GM12878 (cell line): Measurements from ENCODE around the gene NTPCR. TPM values are rescaled to one million over a fixed set of nuclear protein-coding genes. Genes with fewer than 3 reads are reported as not detected.
A peak's percentile ranks its signal among the peaks of the same experiment; 100 is the strongest.

ENCODE experiments used
- ATAC-seq: fragments of 200-7000 bp; cut with Tn5 transposase; 3 replicates; pipeline ENCODE4 v1.9.1; 2020; ENCODE audit warnings: mild to moderate bottlenecking, moderate library complexity
- BruUV-seq: library from RNA; stranded (reverse); fragments of 400-500 nt; replicated peaks from 2 replicates; lab custom pipeline; 2021; lab: Mats Ljungman, UMichigan
- CTCF ChIA-PET: fragments of 300-600 bp; sonication (Branson Sonifier 250); formaldehyde crosslinking; extraction: SDS; loops from one replicate; lab custom pipeline; 2021; ENCODE audit warnings: inconsistent platforms; lab: Yijun Ruan, JAX
- POLR2A ChIA-PET: fragments of 350-600 bp; formaldehyde crosslinking; extraction: SDS; loops from one replicate; lab custom pipeline; 2021; ENCODE audit warnings: inconsistent platforms; lab: Charles Lee
- RAD21 ChIA-PET: fragments of 300-600 bp; sonication (Branson Sonifier 250); formaldehyde crosslinking; loops from one replicate; lab custom pipeline; 2023; ENCODE audit warnings: antibody characterized with exemption; ENCODE audit not compliant: unreplicated experiment; lab: Charles Lee
- SMC1A ChIA-PET: fragments of 300-600 bp; sonication (Branson Sonifier 250); formaldehyde crosslinking; loops from one replicate; lab custom pipeline; 2023; ENCODE audit not compliant: unreplicated experiment, uncharacterized antibody; lab: Charles Lee
- DNase-seq: peaks from one replicate; pipeline ENCODE4 v3.0.0-alpha.2; 2011; ENCODE audit warnings: low read depth, low spot score
- FAIRE-seq: peaks from 3 replicates; lab custom pipeline; 2011; peaks lifted over from hg19 to GRCh38; lab: Jason Lieb, UNC
- H2AFZ ChIP-seq: 2 replicates; pipeline ENCODE4 v1.6.0; 2011; ENCODE audit warnings: low read depth, low read length, control low read depth; ENCODE audit not compliant: control insufficient read depth
- H3K27ac ChIP-seq: 2 replicates; pipeline ENCODE4 v1.5.1; 2011; ENCODE audit warnings: control low read depth; ENCODE audit not compliant: control insufficient read depth, insufficient read depth
- H3K27me3 ChIP-seq, 2 experiments: replicated peaks in 1 of 2; 2 replicates each; pipeline versions ENCODE4 v1.6.0 to v1.6.1; 2011; ENCODE audit warnings: low read length in 1 of 2; ENCODE audit not compliant: control insufficient read depth in 2 of 2, insufficient read depth in 2 of 2
- H3K36me3 ChIP-seq, 2 experiments: 2 replicates each; pipeline ENCODE4 v1.5.1; 2011; ENCODE audit warnings: low read length in 1 of 2; ENCODE audit not compliant: control insufficient read depth in 2 of 2, insufficient read depth in 2 of 2
- H3K4me1 ChIP-seq: 2 replicates; pipeline ENCODE4 v1.6.1; 2011; ENCODE audit warnings: mild to moderate bottlenecking, low read length, moderate library complexity, mixed read lengths; ENCODE audit not compliant: control insufficient read depth, insufficient read depth
- H3K4me2 ChIP-seq: 2 replicates; pipeline ENCODE4 v1.6.0; 2011; ENCODE audit warnings: control low read depth; ENCODE audit not compliant: control insufficient read depth, insufficient read depth
- H3K4me3 ChIP-seq: fragments of 200-600 bp; sonication (generic); 2 replicates; pipeline ENCODE4 v1.5.1; 2016
- H3K79me2 ChIP-seq: 2 replicates; pipeline ENCODE4 v1.6.0; 2011; ENCODE audit warnings: low read length; ENCODE audit not compliant: control insufficient read depth, insufficient read depth
- H3K9ac ChIP-seq: 2 replicates; pipeline ENCODE4 v1.8.0; 2011; ENCODE audit warnings: low read length, control low read depth, mixed read lengths; ENCODE audit not compliant: control insufficient read depth, insufficient read depth
- H3K9me3 ChIP-seq: replicated peaks from 3 replicates; pipeline ENCODE4 v1.5.1; 2011; ENCODE audit warnings: mild to moderate bottlenecking, low read length; ENCODE audit not compliant: control insufficient read depth, insufficient read depth
- H4K20me1 ChIP-seq: 2 replicates; pipeline ENCODE4 v1.6.0; 2011; ENCODE audit not compliant: control insufficient read depth, insufficient read depth
- ASH2L ChIP-seq: fragments of 300-600, 200-600 bp; sonication (generic); IDR thresholded peaks from 2 replicates; pipeline ENCODE4 v1.6.1; 2017; ENCODE audit warnings: low read depth, mild to moderate bottlenecking, borderline replicate concordance
- EP300 ChIP-seq, 2 experiments: fragments of 150-350 bp in 1 of 2; IDR thresholded peaks; 2 replicates each; pipeline ENCODE4 v1.6.1; 2011 to 2012; ENCODE audit warnings: low read depth in 2 of 2, low read length in 2 of 2, borderline replicate concordance in 1 of 2, improper control_type of control experiment in 1 of 2, inconsistent platforms in 1 of 2; ENCODE audit not compliant: control insufficient read depth in 1 of 2
- HCFC1 ChIP-seq: fragments of 150-350 bp; IDR thresholded peaks from 2 replicates; pipeline ENCODE4 v1.6.1; 2014; ENCODE audit warnings: low read length
- HDAC6 ChIP-seq: fragments of 200-600 bp; sonication (generic); IDR thresholded peaks from one replicate; pipeline ENCODE4 v1.8.0; 2017; ENCODE audit warnings: antibody characterized with exemption; ENCODE audit not compliant: unreplicated experiment
- IKZF2 ChIP-seq, 2 experiments: fragments of 450-650 bp; IDR thresholded peaks; 2 replicates each; pipeline ENCODE4 v1.6.1; 2017; ENCODE audit warnings: mild to moderate bottlenecking in 2 of 2, moderate library complexity in 2 of 2
- IRF5 ChIP-seq: fragments of 450-650 bp; IDR thresholded peaks from 2 replicates; pipeline ENCODE4 v1.6.1; 2017; ENCODE audit warnings: borderline replicate concordance
- KAT2A ChIP-seq: conservative IDR thresholded peaks from 2 replicates; pipeline ENCODE4 v1.6.1; 2011; ENCODE audit warnings: low read depth, low read length; ENCODE audit not compliant: control insufficient read depth
- MXI1 ChIP-seq: fragments of 150-350 bp; IDR thresholded peaks from 2 replicates; pipeline ENCODE4 v1.6.1; 2011; ENCODE audit warnings: low read depth, mild to moderate bottlenecking, inconsistent platforms, low read length, improper control_type of control experiment
- NFXL1 ChIP-seq: fragments of 450-650 bp; IDR thresholded peaks from 2 replicates; pipeline ENCODE4 v1.6.1; 2017; ENCODE audit warnings: antibody characterized with exemption, mild to moderate bottlenecking, borderline replicate concordance
- NFYA ChIP-seq: IDR thresholded peaks from 2 replicates; pipeline ENCODE4 v1.6.1; 2011; ENCODE audit warnings: low read depth, mild to moderate bottlenecking, low read length, improper control_type of control experiment, borderline replicate concordance
- PML ChIP-seq: IDR thresholded peaks from 2 replicates; pipeline ENCODE4 v1.6.1; 2012; ENCODE audit warnings: low read length, inconsistent platforms
- SKIL ChIP-seq: fragments of 450-650 bp; IDR thresholded peaks from 2 replicates; pipeline ENCODE4 v1.6.1; 2017; ENCODE audit warnings: mild to moderate bottlenecking, low read depth, inconsistent platforms; ENCODE audit not compliant: poor library complexity, severe bottlenecking
- SMAD5 ChIP-seq: IDR thresholded peaks from 2 replicates; pipeline ENCODE4 v1.6.1; 2016; ENCODE audit warnings: antibody characterized with exemption, low read depth
- STAT1 ChIP-seq: fragments of 450-650 bp; conservative IDR thresholded peaks from 2 replicates; pipeline ENCODE4 v1.6.1; 2014; ENCODE audit warnings: antibody characterized with exemption, mild to moderate bottlenecking
- TCF3 ChIP-seq: IDR thresholded peaks from 2 replicates; pipeline ENCODE4 v1.6.1; 2012; ENCODE audit warnings: low read depth, mild to moderate bottlenecking, low read length, borderline replicate concordance; ENCODE audit not compliant: insufficient read depth
- ZNF217 ChIP-seq: fragments of 450-650 bp; IDR thresholded peaks from 2 replicates; pipeline ENCODE4 v1.6.1; 2017; ENCODE audit warnings: antibody characterized with exemption, mild to moderate bottlenecking
- WGBS: methylation state at CpG from one replicate; pipeline ENCODE4 v1.1.6; 2016; ENCODE audit warnings: low lambda C conversion rate; ENCODE audit not compliant: insufficient replicate concordance, insufficient coverage; ENCODE audit errors: missing lambda C conversion rate; 5-methylcytosine and 5-hydroxymethylcytosine counted together
- in situ Hi-C: fragments of 300-500 bp; cut with MboI; formaldehyde crosslinking; loops from 9 replicates; pipeline ENCODE4 v1.14.3; 2018; ENCODE audit warnings: mixed read lengths
- intact Hi-C: fragments of 100-400 bp; cut with micrococcal nuclease; formaldehyde crosslinking; loops from one replicate; pipeline ENCODE4 v1.14.2; 2022; ENCODE audit not compliant: unreplicated experiment
- polyA plus RNA-seq, 11 experiments: library from polyadenylated mRNA; depleted of rRNA in 4 of 11; unstranded in 6 of 11; stranded (reverse) in 5 of 11; fragments of >200 nt; fragmentation: Nextera tagmentation in 4 of 11; fragmentation: Illumina TruSeq in 1 of 11; extraction: Ambion mirVana in 4 of 11; extraction: Trizol in 1 of 11; gene quantifications; 1 replicate in 1 of 11; 2 replicates in 10 of 11; pipeline versions ENCODE4 v1.2.1 to v1.2.3, GENCODE V29; 2011 to 2016; ENCODE audit warnings: inconsistent platforms in 2 of 11, missing spikeins in 2 of 11, low read depth in 1 of 11
- total RNA-seq, 4 experiments: library from RNA; depleted of rRNA in 3 of 4; stranded (reverse); fragments of >200 nt in 3 of 4; fragmentation: Illumina TruSeq in 1 of 4; extraction: Trizol in 1 of 4; gene quantifications; 2 replicates each; pipeline versions ENCODE4 v1.2.1 to v1.2.3, GENCODE V29; 2013 to 2021

The NTPCR gene
- total and polyA plus RNA-seq, 10 of the 15 experiments (the other 5 are each of a cell fraction or from before 2014, with no cell fraction given): 25.4 to 109 (median 56.6) TPM

GRCh38 chr1:232952514-232953499 is 2.4 kb downstream of the NTPCR start:
- Histone ChIP-seq H3K9ac (0 out of 2 replicates have a peak overlapping the region, but pooled peaks have one; percentile 2), H2AFZ (no peak overlapping the region), H3K27me3 (no peaks in the 10 kb centered on the region), H3K79me2 (peaks cover 14% of the 10 kb centered on the region), H3K4me2 (peak overlapping the region; percentile 28), H3K4me3 (peak overlapping the region; percentile 26; the same call in 1 of the 2 replicates), H4K20me1 (no peaks in the 10 kb centered on the region), H3K9me3 (peaks cover 2% of the 10 kb centered on the region; the same call in 2 of the 3 replicates), H3K27ac (peak overlapping the region; percentile 59), H3K36me3 (peaks cover 0 to 12% of the 10 kb centered on the region in 2 experiments; a peak in 2 of 4 replicates), H3K4me1 (peaks cover 7% of the 10 kb centered on the region)
- SMC1A ChIA-PET: interaction anchor here (0.6 to 2.2 kb wide), 3 partner anchors 9 to 145 kb away, joined by 3 to 6 read pairs (median 3); no protein-coding TSS in a partner anchor
- ATAC-seq: peak; percentile 73
- POLR2A ChIA-PET: interaction anchor here (1.2 to 1.5 kb wide), 2 partner anchors 10 to 16 kb away, joined by 3 read pairs; no protein-coding TSS in a partner anchor
- CTCF ChIA-PET: interaction anchor here (0.6 to 2.8 kb wide), 9 partner anchors 9 to 396 kb away, joined by 3 to 20 read pairs (median 4); partner anchors contain the start of gene PCNX2
- 98% methylated on average over 2 of the region's 2 CpGs for WGBS
- RAD21 ChIA-PET: interaction anchor here (1.0 to 1.2 kb wide), 2 partner anchors 11 to 13 kb away, joined by 3 read pairs; no protein-coding TSS in a partner anchor
- DNase-seq: peak; percentile 28
- in situ Hi-C loops: no loop called here
- no peak for FAIRE-seq
- no TSS peak for BruUV-seq
- intact Hi-C loops: loop anchor here (5.0 to 10.0 kb wide), 2 partner anchors 146 to 318 kb away; partner anchors contain the start of genes MAP10 and SIPA1L2
- TF ChIP-seq MXI1 (no peak), NFXL1 (no peak), SMAD5 (no peak), TCF3 (no peak), PML (no peak), NFYA (no peak), IRF5 (no peak), EP300 (IDR thresholded peaks at IDR 0.05; ENCODE audit: borderline replicate concordance in 1 of 2, control insufficient read depth in 1 of 2, low read depth in 2 of 2, low read length in 2 of 2) (no peak), ZNF217 (no peak), IKZF2 (IDR thresholded peaks at IDR 0.05) (peak; percentile 79 to 83), SKIL (peak; percentile 55), STAT1 (no peak), HDAC6 (no peak), HCFC1 (no peak), KAT2A (no peak), ASH2L (no peak)
